Putamen (tissue), 1 donor: ENCODE results near the gene HDLBP.
"Not testable (repeated sequence)": the region's sequence is repeated elsewhere in the genome, so short reads cannot be mapped to it uniquely, and the experiment has no call there.

Experiments used
- DNase-seq: peaks from one replicate; pipeline ENCODE4 v3.0.0-alpha.2; 2016; ENCODE audit warnings: low spot score

Gene HDLBP

GRCh38 chr2:241302759-241303651 is 12.5 kb downstream of the HDLBP start:
- no peak for DNase-seq

GRCh38 chr2:241302083-241302482 is 13.4 kb downstream of the HDLBP start:
- no peak for DNase-seq

- DNase-seq: no peak
These were observed 15.5 kb downstream of the HDLBP start for GRCh38 chr2:241300000-241300399.

- DNase-seq: no peak
These were observed 16.8 kb downstream of the HDLBP start for GRCh38 chr2:241298673-241299072.

DNA sequence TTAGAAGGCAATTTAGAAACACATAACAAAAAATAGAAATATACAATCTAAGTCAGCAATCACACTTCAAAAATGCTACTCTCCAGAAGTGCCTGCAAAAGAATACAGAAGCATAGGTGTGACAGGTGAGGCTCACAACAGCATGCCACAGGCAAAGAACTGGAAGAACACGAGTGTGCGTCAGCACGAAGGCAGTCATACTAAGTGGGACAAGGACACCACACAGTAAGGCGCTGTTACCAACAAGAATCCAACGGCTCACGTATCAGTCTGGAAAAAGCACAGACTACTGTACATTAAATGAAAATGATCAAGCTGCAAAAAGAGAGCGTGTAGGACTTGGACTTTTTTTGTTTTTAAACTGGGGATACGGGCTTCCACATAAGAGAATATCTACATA is 18.7 kb downstream of the HDLBP start:
- DNase-seq: no peak

GRCh38 chr2:241295326-241296095 is 20.0 kb downstream of the HDLBP start:
- DNase-seq: no peak

GRCh38 chr2:241293378-241293797 is 22.1 kb downstream of the HDLBP start:
- not testable (repeated sequence) for DNase-seq

- no peak for DNase-seq
These were observed 23.5 kb downstream of the HDLBP start for GRCh38 chr2:241291977-241292376.

GRCh38 chr2:241291153-241291552 is 24.3 kb downstream of the HDLBP start:
- no peak for DNase-seq

DNA sequence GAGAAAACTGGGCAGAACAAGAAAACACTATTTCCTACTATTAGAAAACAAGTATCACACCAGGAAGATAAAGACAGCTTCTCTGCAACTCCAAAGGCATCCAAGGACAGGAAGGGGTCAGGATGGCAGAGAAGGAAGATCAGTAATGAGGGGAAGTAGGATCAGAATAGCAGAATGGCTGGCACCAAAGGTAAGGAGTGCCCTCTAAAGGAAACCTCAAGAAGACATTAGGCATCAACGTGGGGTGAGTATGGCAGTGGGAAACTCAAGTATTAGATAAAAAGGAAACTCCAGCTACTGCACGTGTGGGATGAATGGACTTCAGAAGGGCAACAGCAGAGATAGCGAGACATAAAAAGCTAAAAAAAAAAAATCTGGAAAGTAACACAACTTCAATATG is 25.9 kb downstream of the HDLBP start:
- no peak for DNase-seq

DNA sequence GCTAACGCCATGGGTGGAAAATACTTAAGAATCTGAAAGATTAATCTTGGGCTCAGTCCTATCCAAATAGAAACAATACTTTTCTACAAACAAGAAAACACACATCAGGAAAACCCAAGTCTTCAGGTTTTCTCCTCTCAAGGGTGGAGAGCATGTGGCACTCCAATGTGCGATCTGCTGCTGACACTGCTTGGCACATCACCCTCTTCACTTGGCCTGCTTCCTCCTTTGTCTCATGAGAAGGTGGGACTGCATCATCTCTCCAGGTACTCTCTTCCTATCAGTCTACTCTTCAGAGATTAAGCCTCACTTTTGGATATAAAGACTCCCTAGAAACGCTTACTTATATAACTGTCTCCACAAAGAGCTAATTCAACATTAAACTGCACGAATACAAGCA is 26.4 kb downstream of the HDLBP start:
- no peak for DNase-seq

DNA sequence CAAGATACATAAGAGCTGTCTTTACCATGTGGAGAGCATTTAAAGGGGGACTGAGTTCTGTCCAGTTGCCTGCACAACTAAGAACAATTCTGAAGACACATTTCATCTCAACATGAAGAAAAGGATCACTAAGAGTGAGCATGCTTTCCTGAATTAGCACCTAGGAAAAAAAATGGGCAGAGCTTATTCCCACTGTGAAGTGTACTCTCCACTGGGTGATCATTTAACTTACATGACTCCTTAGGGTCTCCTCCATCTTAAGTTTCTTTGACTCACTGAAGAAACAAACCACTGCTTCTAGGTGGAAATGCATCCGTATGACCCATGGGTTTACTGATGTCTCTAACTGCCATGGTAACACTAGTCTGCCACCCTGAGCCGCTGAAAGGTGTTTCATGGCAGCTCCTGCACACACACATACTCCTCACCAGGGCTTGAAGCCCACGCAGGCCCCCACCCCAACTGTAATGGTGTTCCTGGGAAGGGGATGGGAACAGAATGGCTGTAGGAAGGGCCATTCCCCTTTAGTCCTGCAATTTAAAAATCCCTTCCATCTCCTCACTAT is 27.1 kb downstream of the HDLBP start:
- DNase-seq: no peak

- DNase-seq: no peak
These were observed 29.0 kb downstream of the HDLBP start for GRCh38 chr2:241286348-241287090.

GRCh38 chr2:241285596-241285995 is 29.9 kb downstream of the HDLBP start:
- DNase-seq: no peak

DNA sequence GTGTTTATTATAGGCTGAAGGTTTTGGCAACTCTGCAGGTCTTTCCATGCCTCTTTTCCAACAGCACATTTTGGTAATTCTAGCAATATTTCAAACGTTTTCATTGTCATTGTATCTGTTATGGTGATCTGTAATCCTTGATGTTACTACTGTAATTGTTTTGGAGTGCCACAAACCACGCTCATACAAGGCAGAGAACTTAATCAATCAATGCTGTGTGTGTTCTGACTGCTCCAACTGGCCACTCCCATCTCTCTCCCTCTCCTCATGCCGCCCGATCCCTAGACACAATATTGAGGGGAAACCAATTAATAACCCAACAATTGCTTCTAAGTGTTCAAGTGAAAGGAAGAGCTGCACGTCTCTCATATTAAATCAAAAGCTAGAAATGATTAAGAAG is 32.9 kb downstream of the HDLBP start:
- no peak for DNase-seq

DNA sequence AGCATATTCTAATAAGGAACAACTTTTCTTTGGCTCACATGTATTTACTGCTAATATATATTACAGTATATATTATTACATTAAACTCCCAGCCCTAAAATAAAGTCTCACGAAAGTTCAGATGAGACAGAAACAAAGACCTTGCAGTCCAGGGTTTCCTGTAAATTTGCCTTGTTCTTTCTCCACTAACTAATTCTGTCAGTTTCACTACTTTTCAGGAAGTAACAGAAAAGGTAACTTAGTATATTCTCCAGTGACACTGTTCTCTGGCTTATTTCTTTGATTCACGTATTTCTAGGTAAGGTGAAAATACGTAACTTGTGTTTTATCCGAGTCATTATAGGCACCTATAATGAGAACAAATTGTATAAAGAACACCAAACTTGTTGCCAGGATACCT is 35.2 kb downstream of the HDLBP start:
- DNase-seq: no peak

- no peak for DNase-seq
These were observed 35.6 kb downstream of the HDLBP start for GRCh38 chr2:241279828-241280227.

DNA sequence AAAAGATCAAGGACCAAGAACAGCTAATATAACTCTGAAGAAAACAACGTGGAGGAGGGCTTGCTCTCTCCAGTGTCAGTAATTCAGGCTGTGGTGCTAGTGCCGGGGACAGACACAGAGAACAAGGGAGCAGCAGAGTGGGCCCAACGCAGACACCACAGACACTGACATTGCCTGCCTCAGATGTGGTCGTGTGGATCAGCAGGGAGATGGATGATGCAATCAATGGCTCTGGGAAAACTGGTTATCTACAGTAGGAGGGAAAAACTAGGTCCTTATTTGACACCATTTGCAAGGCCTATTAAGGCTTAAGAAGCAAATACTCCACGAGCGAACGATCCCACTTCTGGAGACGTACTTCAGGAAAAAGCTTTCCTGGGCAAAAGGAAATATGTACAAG is 36.1 kb downstream of the HDLBP start:
- no peak for DNase-seq

DNA sequence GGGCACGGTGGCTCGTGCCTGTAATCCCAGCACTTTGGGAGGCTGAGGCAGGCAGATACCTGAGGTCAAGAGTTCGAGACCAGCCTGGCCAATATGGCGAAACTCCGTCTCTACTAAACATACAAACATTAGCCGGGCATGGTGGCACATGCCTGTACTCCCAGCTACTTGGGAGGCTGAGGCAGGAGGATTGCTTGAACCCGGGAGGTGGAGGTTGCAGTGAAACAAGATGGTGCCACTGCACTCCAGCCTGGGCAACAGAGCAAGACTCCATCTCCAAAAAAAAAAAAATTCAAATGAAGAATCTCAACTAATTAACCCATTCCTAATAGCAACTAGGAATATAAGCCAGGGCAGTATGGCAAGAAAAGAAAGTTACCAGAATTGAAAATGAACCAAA is 37.2 kb downstream of the HDLBP start:
- not testable (repeated sequence) for DNase-seq

GRCh38 chr2:241275910-241276309 is 39.6 kb downstream of the HDLBP start:
- DNase-seq: no peak

- no peak for DNase-seq
These were observed 40.0 kb downstream of the HDLBP start for GRCh38 chr2:241275504-241275903.

DNA sequence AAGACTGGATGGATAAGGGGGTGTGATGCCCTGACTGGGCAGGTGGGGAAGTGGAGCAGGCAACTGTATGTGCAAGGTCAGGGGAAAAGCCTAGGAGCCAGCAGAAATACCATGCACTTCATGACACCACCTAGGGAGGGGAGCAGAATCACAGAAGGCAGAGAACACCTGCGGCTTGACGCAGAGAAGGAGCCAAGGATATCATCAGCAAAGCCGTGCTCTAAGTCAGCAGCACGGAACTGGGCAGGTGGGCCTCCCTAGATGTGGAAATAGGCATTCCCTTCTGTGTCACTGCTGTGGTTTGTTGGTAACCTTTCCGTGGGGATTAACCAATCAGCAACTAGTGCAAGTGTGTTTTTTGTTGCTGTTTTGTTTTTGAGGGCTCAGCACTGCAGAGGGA is 41.3 kb downstream of the HDLBP start:
- DNase-seq: no peak
